ENCODE data around the gene XRCC1.

DNA sequence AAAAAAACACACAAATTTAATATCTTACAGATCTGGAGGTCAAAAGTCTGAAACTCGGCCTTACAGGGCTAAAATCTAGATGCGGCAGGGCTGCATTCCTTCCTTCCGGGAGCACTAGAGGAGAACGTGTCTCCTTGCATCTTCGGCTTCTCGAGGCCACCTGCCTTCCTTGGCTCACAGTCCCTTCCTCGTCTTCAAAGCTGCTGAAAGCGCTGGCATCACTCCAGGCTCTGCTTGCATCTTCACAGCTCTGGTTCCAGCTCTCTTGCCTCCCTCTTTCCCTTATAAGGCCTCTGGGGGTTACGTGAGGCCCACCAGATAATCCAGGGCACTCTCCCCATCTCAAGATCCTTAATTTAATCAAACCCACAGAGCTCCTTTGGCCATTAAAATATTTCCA, 10.5 kb downstream of the XRCC1 start:
- TF ChIP-seq CTCF (IDR thresholded peaks at IDR 0.05; ENCODE audit: insufficient read depth, low read length) (no peak), GABPA (IDR thresholded peaks at IDR 0.05; ENCODE audit: low read depth) (no peak), POLR2AphosphoS5 (IDR thresholded peaks at IDR 0.05; ENCODE audit: low read depth) (no peak)

All from HL-60 (cell line).